Neural progenitor cell (in vitro differentiated cells): Measurements from ENCODE around the gene GCA. TPM values are rescaled to one million over a fixed set of nuclear protein-coding genes. Genes with fewer than 3 reads are reported as not detected.

Source experiments
- DNase-seq: peaks from one replicate; pipeline ENCODE4 v3.0.0-alpha.2; 2016; ENCODE audit warnings: low spot score
- H2AFZ ChIP-seq: fragments of 200-600 bp; sonication (generic); replicated peaks from 2 replicates; pipeline ENCODE4 v1.6.1; 2016; ENCODE audit warnings: antibody characterized with exemption
- H3F3A ChIP-seq: fragments of 200-600 bp; sonication (generic); 2 replicates; pipeline ENCODE4 v1.6.1; 2016; ENCODE audit warnings: antibody characterized with exemption, low read depth
- H3K27ac ChIP-seq: fragments of 200-600 bp; sonication (generic); 2 replicates; pipeline ENCODE4 v1.5.1; 2016; ENCODE audit warnings: mild to moderate bottlenecking
- H3K27me3 ChIP-seq: fragments of 200-600 bp; sonication (generic); 2 replicates; pipeline ENCODE4 v1.6.1; 2016; ENCODE audit warnings: mild to moderate bottlenecking, moderate library complexity
- H3K36me3 ChIP-seq: fragments of 200-600 bp; sonication (generic); 2 replicates; pipeline ENCODE4 v1.5.1; 2016
- H3K4me1 ChIP-seq: fragments of 200-600 bp; sonication (generic); 2 replicates; pipeline ENCODE4 v1.6.1; 2016; ENCODE audit warnings: mixed run types
- H3K4me2 ChIP-seq: fragments of 200-600 bp; sonication (generic); 2 replicates; pipeline ENCODE4 v1.6.1; 2016
- H3K4me3 ChIP-seq: fragments of 200-600 bp; sonication (generic); 2 replicates; pipeline ENCODE4 v1.5.1; 2016
- H3K79me2 ChIP-seq: fragments of 200-600 bp; sonication (generic); 2 replicates; pipeline ENCODE4 v1.6.1; 2016; ENCODE audit warnings: low read depth
- H3K9ac ChIP-seq: fragments of 200-600 bp; sonication (generic); 2 replicates; pipeline ENCODE4 v1.6.1; 2016
- H3K9me3 ChIP-seq: fragments of 200-600 bp; sonication (generic); 2 replicates; pipeline ENCODE4 v1.5.1; 2016; ENCODE audit warnings: low read depth
- H4K20me1 ChIP-seq: fragments of 200-600 bp; sonication (generic); 2 replicates; pipeline ENCODE4 v1.6.1; 2016; ENCODE audit warnings: low read depth
- H3K27ac Mint-ChIP-seq: 3 replicates; pipeline ENCODE4 v1.8.0; 2021; ENCODE audit warnings: mixed read lengths
- H3K27me3 Mint-ChIP-seq: 2 replicates; pipeline ENCODE4 v1.8.0; 2022; ENCODE audit warnings: low read depth, mild to moderate bottlenecking, inconsistent platforms, moderate library complexity, mixed read lengths; ENCODE audit not compliant: insufficient read depth
- H3K36me3 Mint-ChIP-seq: 3 replicates; pipeline ENCODE4 v1.8.0; 2021; ENCODE audit warnings: mixed read lengths
- H3K4me1 Mint-ChIP-seq: 3 replicates; pipeline ENCODE4 v1.8.0; 2021; ENCODE audit warnings: mixed read lengths
- H3K4me3 Mint-ChIP-seq: 3 replicates; pipeline ENCODE4 v1.8.0; 2021; ENCODE audit warnings: mild to moderate bottlenecking, moderate library complexity, mixed read lengths
- H3K9me3 Mint-ChIP-seq: 3 replicates; pipeline ENCODE4 v1.8.0; 2020; ENCODE audit warnings: mixed read lengths
- CTCF ChIP-seq: fragments of 200-600 bp; sonication (generic); IDR thresholded peaks from 2 replicates; pipeline ENCODE4 v1.5.1; 2017; ENCODE audit warnings: antibody characterized with exemption, mild to moderate bottlenecking
- EZH2 ChIP-seq: fragments of 200-600 bp; sonication (generic); IDR thresholded peaks from 2 replicates; pipeline ENCODE4 v1.6.1; 2017; ENCODE audit warnings: antibody characterized with exemption, mild to moderate bottlenecking, moderate library complexity
- EZH2phosphoT487 ChIP-seq: fragments of 200-600 bp; sonication (generic); IDR thresholded peaks from 2 replicates; pipeline ENCODE4 v1.6.1; 2017; ENCODE audit warnings: antibody characterized with exemption
- total RNA-seq: library from RNA; depleted of rRNA; stranded (reverse); fragments of >200 nt; gene quantifications from 2 replicates; pipeline ENCODE4 v1.2.3, GENCODE V29; 2015; ENCODE audit warnings: low replicate concordance

GCA gene
- total RNA-seq, 1 donor from 2014 or later: 64.8 TPM

- H3K4me2 ChIP-seq: no peak overlapping the region
- H3K27me3 ChIP-seq: no peaks in the 10 kb centered on the region
- Mint-ChIP-seq H3K36me3 (no peaks in the 10 kb centered on the region), H3K9me3 (no peaks in the 10 kb centered on the region), H3K27ac (no peak overlapping the region), H3K27me3 (peaks cover 2% of the 10 kb centered on the region), H3K4me3 (no peak overlapping the region), H3K4me1 (no peaks in the 10 kb centered on the region)
- H3F3A ChIP-seq: no peaks in the 10 kb centered on the region
- no peaks in the 10 kb centered on the region for H4K20me1 ChIP-seq
- H3K36me3 ChIP-seq: no peaks in the 10 kb centered on the region
- no peak overlapping the region for H3K4me3 ChIP-seq
- H3K9ac ChIP-seq: no peak overlapping the region
- no peaks in the 10 kb centered on the region for H3K4me1 ChIP-seq
- DNase-seq: no peak
- H3K9me3 ChIP-seq: no peaks in the 10 kb centered on the region
- H3K27ac ChIP-seq: no peak overlapping the region
- H2AFZ ChIP-seq: no peak overlapping the region
- TF ChIP-seq EZH2: no peak
- no peak for TF ChIP-seq CTCF
- TF ChIP-seq EZH2phosphoT487: no peak
- H3K79me2 ChIP-seq: no peaks in the 10 kb centered on the region
Measured at GRCh38 chr2:162403884-162404283, 60.0 kb downstream of the GCA start.

Other genes starting within 250 kb of the GCA start
- not detected in 2 replicates for gene GCG, start 191.9 kb upstream of the GCA start, total RNA-seq
- not detected in 2 replicates for gene FAP, start 100.7 kb upstream of the GCA start, total RNA-seq
- 0.09 and 0.79 TPM in 2 replicates for gene IFIH1, start 25.4 kb upstream of the GCA start, total RNA-seq